HG02642 (cell line): Measurements from ENCODE around the gene RHBDL3.
"Not testable (repeated sequence)": the region's sequence is repeated elsewhere in the genome, so short reads cannot be mapped to it uniquely, and the experiment has no call there.

Source experiments
- ATAC-seq: cut with Tn5 transposase; IDR thresholded peaks from one replicate; pipeline ENCODE4 v1.9.1; 2021; ENCODE audit warnings: mild to moderate bottlenecking; ENCODE audit not compliant: unreplicated experiment, poor library complexity

The RHBDL3 gene

DNA sequence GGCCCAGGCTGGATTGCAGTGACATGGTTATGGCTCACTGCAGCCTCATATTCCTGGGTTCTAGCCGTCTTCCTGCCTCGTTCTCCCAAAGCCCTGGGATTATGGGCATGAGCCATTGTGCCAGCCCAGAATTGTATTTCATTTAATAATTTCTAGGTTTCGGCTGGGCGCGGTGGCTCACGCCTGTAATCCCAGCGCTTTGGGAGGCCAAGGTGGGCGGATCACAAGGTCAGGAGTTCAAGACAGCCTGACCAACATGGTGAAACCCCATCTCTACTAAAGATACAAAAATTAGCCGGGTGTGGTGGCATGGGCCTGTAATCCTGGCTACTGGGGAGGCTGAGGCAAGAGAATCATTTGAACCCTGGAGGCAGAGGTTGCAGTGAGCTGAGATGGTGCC is 87.1 kb downstream of the RHBDL3 start:
- not testable (repeated sequence) for ATAC-seq

DNA sequence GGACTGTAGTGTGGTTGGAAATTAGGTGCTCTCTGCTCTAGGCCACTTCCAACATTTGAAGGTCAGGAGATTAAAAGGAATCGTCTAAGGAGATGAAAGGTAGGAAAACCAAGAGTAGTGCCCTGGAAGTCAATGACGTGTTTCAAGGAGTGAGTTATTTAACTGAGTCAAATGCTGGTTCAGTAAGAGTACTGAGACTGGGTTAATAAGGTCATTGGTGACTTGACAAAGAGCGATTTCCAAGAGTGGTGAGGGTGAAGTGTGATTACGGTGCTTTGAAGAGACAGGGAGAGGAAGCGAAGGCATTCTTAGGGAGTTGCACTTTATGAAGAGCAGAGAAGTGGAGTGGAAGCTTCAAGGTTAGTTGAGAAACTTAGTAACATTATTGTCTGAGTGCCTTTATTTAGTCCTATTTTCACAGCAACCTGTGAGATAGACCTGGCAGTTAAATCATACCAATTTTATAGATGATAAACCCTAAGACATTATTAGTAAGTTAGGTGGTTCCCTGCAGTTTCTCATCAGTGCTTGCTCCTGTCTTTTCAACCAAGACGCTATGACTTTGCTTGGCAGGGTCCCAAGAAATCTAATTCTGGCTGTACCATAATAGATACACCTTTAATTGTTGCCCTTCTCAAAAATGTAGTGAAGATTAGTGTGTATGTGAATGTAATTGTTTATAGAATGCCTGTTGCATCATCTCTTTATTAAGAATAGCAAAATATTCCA is 90.2 kb downstream of the RHBDL3 start:
- no peak for ATAC-seq

DNA sequence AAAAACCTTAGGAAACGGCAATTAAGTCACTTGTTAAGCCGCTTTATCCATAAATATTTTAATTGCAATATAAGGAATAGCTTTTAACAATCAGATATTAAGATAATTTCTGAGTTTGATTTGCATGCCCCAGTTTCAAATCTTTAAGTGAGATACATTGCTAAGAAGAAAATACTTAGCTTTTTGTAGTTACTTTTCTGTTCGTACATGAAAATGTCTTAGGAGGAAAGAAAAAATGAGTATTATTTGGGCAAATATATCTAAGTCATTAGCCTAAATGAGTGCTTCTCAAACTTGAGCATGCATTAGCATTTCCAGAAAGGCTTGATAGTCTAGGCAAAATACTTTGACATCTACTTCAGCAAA is 90.7 kb downstream of the RHBDL3 start:
- no peak for ATAC-seq

DNA sequence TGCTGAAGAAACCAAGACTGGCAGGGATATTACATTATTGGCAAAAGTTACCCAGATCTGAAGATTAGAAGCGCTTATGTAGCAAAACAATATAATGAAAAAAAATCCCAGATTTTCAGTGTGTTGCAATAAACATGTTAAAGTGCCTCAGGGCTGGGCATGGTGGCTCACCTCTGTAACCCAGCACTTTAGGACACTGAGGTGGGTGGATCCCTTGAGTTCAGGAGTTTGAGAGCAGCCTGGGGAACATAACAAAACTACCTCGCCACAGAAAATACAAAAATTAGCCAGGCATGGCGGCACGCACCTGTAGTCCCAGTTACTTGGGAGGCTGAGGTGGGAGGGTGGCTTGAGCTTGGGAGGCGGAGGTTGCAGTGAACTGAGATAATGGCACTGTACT is 91.1 kb downstream of the RHBDL3 start:
- ATAC-seq, result no peak

DNA sequence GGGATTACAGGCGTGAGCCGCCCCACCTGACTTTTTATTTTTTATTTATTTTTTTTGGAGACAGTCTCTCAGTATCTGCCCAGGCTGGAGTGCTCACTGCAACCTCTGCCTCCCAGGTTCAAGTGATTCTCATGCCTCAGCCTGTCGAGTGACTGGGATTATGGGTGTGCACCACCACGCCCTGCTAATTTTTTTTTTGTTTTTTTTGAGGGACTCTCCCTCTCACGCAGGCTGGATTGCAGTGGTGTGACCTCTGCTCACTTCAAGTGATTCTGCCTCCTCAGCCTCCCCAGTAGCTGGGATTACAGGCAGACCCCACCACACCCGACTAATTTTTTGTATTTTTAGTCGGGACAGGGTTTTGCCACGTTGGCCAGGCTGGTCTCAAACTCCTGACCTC is 92.0 kb downstream of the RHBDL3 start:
- ATAC-seq, result no peak

DNA sequence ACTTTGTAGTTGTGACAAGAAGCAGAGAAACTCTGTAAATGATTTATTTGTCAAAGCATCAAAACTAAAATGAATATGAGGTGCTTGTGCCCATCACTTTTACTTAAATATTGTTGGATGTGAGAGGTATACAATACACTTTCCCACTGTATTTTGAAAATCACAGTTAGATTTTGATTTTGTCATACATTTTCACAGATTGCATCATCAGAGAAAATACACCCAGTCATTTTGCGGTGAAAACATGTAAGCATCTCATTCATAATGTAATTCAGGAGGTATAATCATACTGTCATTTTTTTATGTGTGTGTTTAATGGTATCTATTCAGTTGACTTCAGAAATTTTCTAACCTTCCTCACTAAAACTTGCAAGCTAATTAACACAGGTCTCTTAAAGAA is 95.6 kb downstream of the RHBDL3 start:
- no peak for ATAC-seq

DNA sequence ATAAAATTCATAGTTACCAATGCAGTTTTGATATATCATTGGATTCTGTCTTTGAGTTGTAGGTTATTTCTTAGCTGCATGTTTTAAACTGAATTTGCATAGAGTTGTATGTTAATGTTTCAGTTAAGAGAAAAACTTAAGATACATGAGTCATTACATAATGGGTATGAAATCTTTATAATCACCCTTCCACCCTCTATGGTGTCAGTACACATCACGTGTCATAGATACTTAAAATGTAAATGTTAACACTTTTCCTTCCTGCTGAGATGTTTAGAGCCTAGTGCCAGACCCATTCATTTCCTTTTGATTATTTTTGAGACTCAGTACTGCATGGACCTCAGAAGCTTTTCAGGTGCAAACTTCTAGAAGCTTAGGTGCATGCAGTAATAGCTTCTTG is 104.8 kb downstream of the RHBDL3 start:
- no peak for ATAC-seq
